ENCODE measurements around the gene MTIF3. TPM values are rescaled to one million over a fixed set of nuclear protein-coding genes. Genes with fewer than 3 reads are reported as not detected.

The MTIF3 gene
- total and polyA plus RNA-seq, 12 donors = 51.9 to 181 (median 82.2) TPM

- no peak for TF ChIP-seq POLR2A (IDR thresholded peaks at IDR 0.05)
- TF ChIP-seq, protein P1, sequence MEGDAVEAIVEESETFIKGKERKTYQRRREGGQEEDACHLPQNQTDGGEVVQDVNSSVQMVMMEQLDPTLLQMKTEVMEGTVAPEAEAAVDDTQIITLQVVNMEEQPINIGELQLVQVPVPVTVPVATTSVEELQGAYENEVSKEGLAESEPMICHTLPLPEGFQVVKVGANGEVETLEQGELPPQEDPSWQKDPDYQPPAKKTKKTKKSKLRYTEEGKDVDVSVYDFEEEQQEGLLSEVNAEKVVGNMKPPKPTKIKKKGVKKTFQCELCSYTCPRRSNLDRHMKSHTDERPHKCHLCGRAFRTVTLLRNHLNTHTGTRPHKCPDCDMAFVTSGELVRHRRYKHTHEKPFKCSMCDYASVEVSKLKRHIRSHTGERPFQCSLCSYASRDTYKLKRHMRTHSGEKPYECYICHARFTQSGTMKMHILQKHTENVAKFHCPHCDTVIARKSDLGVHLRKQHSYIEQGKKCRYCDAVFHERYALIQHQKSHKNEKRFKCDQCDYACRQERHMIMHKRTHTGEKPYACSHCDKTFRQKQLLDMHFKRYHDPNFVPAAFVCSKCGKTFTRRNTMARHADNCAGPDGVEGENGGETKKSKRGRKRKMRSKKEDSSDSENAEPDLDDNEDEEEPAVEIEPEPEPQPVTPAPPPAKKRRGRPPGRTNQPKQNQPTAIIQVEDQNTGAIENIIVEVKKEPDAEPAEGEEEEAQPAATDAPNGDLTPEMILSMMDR (IDR thresholded peaks at IDR 0.05) = no peak
- no peak for DNase-seq
- H3K36me3 ChIP-seq (replicated peaks in 1 of 2) = no peaks in the 10 kb centered on the region
- no peaks in the 10 kb centered on the region for H3K4me1 ChIP-seq (replicated peaks in 1 of 2)
- no peaks in the 10 kb centered on the region for H3K27me3 ChIP-seq
- 70 to 91% (median 83%) methylated on average over 1 of the region's 1 CpG for WGBS, 4 donors
- no peak overlapping the region for H3K4me3 ChIP-seq
- intact Hi-C loops (cut with DNase I) = no loop called here
- no peaks in the 10 kb centered on the region for H3K9me3 ChIP-seq (replicated peaks in 1 of 3)
- H3K27ac ChIP-seq = no peak overlapping the region
These were observed 35.2 kb downstream of the MTIF3 start for GRCh38 chr13:27415116-27415515.

- 60 to 79% (median 68%) methylated on average over 3 of the region's 3 CpGs for WGBS, 4 donors
- H3K9me3 ChIP-seq (replicated peaks in 1 of 3) = no peaks in the 10 kb centered on the region
- no peak overlapping the region for H3K4me3 ChIP-seq
- H3K27ac ChIP-seq = no peak overlapping the region
- intact Hi-C loops (cut with DNase I) = no loop called here
- DNase-seq = no peak
- no peak for TF ChIP-seq POLR2A (IDR thresholded peaks at IDR 0.05)
- TF ChIP-seq, protein P1 (IDR thresholded peaks at IDR 0.05) = no peak
- H3K36me3 ChIP-seq (replicated peaks in 1 of 2) = no peaks in the 10 kb centered on the region
- H3K27me3 ChIP-seq = no peaks in the 10 kb centered on the region
- no peaks in the 10 kb centered on the region for H3K4me1 ChIP-seq (replicated peaks in 1 of 2)
These were observed 39.0 kb downstream of the MTIF3 start for GRCh38 chr13:27411341-27411740.

GRCh38 chr13:27409013-27409412 lies 41.4 kb downstream of the MTIF3 start:
- Histone ChIP-seq H3K4me1 (replicated peaks in 1 of 2) (no peaks in the 10 kb centered on the region), H3K27ac (no peak overlapping the region), H3K27me3 (no peaks in the 10 kb centered on the region), H3K9me3 (replicated peaks in 1 of 3) (no peaks in the 10 kb centered on the region), H3K36me3 (replicated peaks in 1 of 2) (no peaks in the 10 kb centered on the region), H3K4me3 (no peak overlapping the region)
- TF ChIP-seq POLR2A (IDR thresholded peaks at IDR 0.05) = no peak
- TF ChIP-seq, protein P1 (IDR thresholded peaks at IDR 0.05) = no peak
- 75 to 89% (median 85%) methylated on average over 2 of the region's 2 CpGs for WGBS, 4 donors
- intact Hi-C loops (cut with DNase I) = loop anchor here in 1 of 2 donors (10.0 kb wide), 1 partner anchor 416 kb away; no protein-coding TSS in a partner anchor
- no peak for DNase-seq

DNA sequence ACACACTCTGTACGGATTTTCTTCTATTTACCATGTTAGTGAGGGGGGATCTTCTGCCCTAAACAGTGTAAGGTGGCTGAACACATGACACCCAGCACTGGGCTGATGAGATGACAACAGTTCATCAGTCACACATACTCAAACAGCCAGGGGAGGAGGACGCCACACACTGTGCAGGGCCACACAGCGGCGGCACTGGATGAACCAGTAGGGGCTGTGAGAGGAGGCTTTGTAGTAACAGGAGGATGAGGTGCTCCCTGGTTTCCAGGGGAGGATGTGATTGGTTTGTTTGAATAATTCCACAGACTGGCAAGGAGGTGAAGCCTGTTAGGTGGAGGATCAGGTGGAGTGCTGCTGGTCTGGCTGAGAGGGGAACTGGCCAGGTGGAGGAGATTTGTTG lies 42.3 kb downstream of the MTIF3 start:
- Histone ChIP-seq H3K4me3 (no peak overlapping the region), H3K27me3 (no peaks in the 10 kb centered on the region), H3K36me3 (replicated peaks in 1 of 2) (no peaks in the 10 kb centered on the region), H3K27ac (no peak overlapping the region), H3K4me1 (replicated peaks in 1 of 2) (no peaks in the 10 kb centered on the region), H3K9me3 (replicated peaks in 1 of 3) (no peaks in the 10 kb centered on the region)
- no peak for TF ChIP-seq POLR2A (IDR thresholded peaks at IDR 0.05)
- TF ChIP-seq, protein P1 (IDR thresholded peaks at IDR 0.05) = no peak
- 49 to 72% (median 69%) methylated on average over 4 of the region's 4 CpGs for WGBS, 4 donors
- intact Hi-C loops (cut with DNase I) = loop anchor here in 1 of 2 donors (10.0 kb wide), 1 partner anchor 417 kb away; no protein-coding TSS in a partner anchor
- DNase-seq = no peak

Data from adrenal gland (tissue), 12 donors.